Measurements from ENCODE around the gene ST8SIA6.

- TF ChIP-seq CTCF (IDR thresholded peaks at IDR 0.05; ENCODE audit: low read length), result no peak
- TF ChIP-seq EZH2 (optimal IDR thresholded peaks at IDR 0.05; ENCODE audit: low read depth, low read length), result no peak
Measured at GRCh38 chr10:17410907-17411306, 43.5 kb downstream of the ST8SIA6 start.

Data from MM.1S (cell line).